GM12892 (cell line): ENCODE data around the gene DNAAF9.

Source experiments
- POLR2A ChIP-seq: IDR thresholded peaks from 2 replicates; pipeline ENCODE4 v1.6.1; 2011; ENCODE audit warnings: low read depth, low read length, control low read depth
- POLR2AphosphoS5 ChIP-seq: IDR thresholded peaks from 2 replicates; pipeline ENCODE4 v1.6.1; 2011; ENCODE audit warnings: low read depth, low read length, control low read depth
- TAF1 ChIP-seq: IDR thresholded peaks from 2 replicates; pipeline ENCODE4 v1.6.1; 2011; ENCODE audit warnings: low read depth, mild to moderate bottlenecking, control low read depth, low read length, borderline replicate concordance

GRCh38 chr20:3405696-3406358 lies 1.6 kb downstream of the DNAAF9 start:
- TF ChIP-seq POLR2A (no peak), POLR2AphosphoS5 (no peak), TAF1 (no peak)
